ENCODE measurements around the gene EHBP1.

EHBP1 gene

DNA sequence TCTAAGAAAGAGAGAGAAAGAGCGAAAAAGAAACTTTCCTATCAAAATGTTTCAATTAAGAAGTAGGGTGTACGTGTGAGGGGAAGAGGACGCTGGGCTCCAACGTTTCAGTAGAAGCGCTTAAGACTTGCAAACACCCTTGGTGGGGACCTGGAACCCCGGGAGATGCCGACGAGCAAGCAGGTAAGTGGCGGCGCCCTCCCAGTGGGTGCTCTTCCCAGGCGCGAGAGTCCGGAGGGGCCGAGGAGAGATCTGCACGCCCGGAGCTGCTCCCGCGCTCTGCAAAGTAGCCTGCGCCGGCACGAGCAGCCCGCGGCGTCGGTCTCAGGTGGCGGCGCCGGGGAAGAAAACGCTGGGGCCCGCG is 344.4 kb downstream of the EHBP1 start:
- Mint-ChIP-seq H3K4me1 (peaks cover 81% of the 10 kb centered on the region), H3K27me3 (peaks cover 98% of the 10 kb centered on the region), H3K27ac (peak overlapping the region in 1 of 2 donors; percentile 42), H3K9me3 (no peaks in the 10 kb centered on the region), H3K4me3 (peak overlapping the region; percentile 91 to 94)
- peak; percentile 32 for ATAC-seq
- no peak for DNase-seq

DNA sequence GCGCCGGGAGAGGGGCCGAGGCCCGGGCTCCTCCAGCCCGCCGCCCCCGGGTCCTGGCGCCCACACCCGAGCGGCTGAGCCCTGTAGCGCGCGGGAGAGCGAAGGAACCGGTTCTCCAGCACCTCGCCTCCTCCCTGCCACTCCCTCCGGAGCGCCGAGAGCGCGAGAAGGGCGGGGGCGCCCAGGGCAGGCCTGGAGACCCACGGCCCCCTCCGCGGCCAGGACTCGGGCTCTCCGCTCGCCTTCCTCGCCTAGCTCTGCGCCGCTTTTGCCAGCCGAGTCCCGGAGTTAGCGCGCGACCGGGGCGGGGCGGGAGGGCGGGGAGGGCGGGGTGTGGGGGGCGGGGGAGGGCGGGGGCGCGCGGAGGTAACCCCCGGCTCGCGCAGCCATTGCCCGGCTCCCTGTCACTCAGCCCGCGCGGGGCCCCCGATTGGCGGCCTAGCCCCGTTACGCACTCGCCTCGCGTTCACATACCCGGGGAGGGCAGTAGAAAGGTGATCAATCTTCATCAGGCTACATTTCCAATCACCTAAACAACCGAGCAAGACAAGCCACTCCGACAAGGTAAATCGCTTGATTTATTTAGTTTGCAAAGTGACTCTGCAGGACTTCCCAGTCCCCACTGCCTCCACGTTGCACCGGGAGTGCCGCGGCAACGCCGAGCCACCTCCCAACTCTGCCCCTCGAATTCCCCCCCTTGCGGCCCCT is 345.0 kb downstream of the EHBP1 start, which contains the start of gene OTX1:
Gene OTX1, plus strand, starts transcription at position 497 of the 708 bp plus-strand sequence. CDS start 2,161 bp downstream, outside the sequence.
- peaks cover 98% of the 10 kb centered on the region for H3K27me3 Mint-ChIP-seq
- DNase-seq (peak; percentile 73 to 77), ATAC-seq (peak; percentile 76)
- no peaks in the 10 kb centered on the region for H3K9me3 Mint-ChIP-seq
- H3K27ac Mint-ChIP-seq = peak within 1 kb of the TSS in 1 of 2 donors; percentile 42
- peaks cover 87% of the 10 kb centered on the region for H3K4me1 Mint-ChIP-seq
- H3K4me3 Mint-ChIP-seq = peak within 1 kb of the TSS; percentile 91 to 94

- Mint-ChIP-seq H3K27me3 (peaks cover 98% of the 10 kb centered on the region), H3K4me1 (peaks cover 94% of the 10 kb centered on the region), H3K4me3 (peak overlapping the region; percentile 81 to 90), H3K27ac (no peak overlapping the region), H3K9me3 (no peaks in the 10 kb centered on the region)
- DNase-seq (peak; percentile 18 to 36), ATAC-seq (no peak)
These were observed 345.7 kb downstream of the EHBP1 start for GRCh38 chr2:63051042-63051794.

DNA sequence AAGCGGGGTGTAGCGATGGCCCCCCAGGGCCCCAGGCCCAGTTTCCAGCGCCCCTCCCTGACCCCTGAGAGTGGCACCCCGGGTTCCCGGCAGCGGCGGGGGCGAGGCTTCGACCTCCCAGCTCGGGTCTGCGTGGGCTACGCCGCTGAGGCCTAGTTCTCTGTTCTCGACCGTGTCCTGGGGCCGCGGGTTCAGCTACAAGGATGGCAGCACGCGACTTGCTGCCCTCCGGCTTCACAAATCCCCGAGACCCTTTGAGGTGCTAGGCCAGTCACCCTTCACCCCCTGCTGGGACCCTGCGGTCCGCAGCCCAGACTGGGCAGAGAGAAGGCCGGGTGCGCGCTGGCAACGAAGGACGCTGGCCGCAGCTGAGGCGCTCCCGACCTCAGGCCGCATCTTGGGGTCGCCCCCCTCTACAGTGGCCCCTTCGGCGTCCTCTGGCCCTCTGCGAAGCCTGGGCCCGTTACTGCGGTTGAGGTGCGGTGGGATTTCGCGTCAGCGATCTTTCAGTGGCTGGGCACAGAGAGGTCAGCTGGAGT is 346.4 kb downstream of the EHBP1 start:
- peak overlapping the region; percentile 81 to 90 for H3K4me3 Mint-ChIP-seq
- H3K9me3 Mint-ChIP-seq = no peaks in the 10 kb centered on the region
- DNase-seq (peak; percentile 25 to 31), ATAC-seq (no peak)
- H3K27ac Mint-ChIP-seq = no peak overlapping the region
- peaks cover 98% of the 10 kb centered on the region for H3K27me3 Mint-ChIP-seq
- peaks cover 95% of the 10 kb centered on the region for H3K4me1 Mint-ChIP-seq

- H3K27me3 Mint-ChIP-seq = peaks cover 98% of the 10 kb centered on the region
- ATAC-seq (no peak), DNase-seq (peak in 1 of 2 donors; percentile 13)
- H3K4me1 Mint-ChIP-seq = peaks cover 95% of the 10 kb centered on the region
- peak overlapping the region in 1 of 2 donors; percentile 34 for H3K27ac Mint-ChIP-seq
- peak overlapping the region; percentile 81 to 90 for H3K4me3 Mint-ChIP-seq
- no peaks in the 10 kb centered on the region for H3K9me3 Mint-ChIP-seq
These were observed 347.0 kb downstream of the EHBP1 start for GRCh38 chr2:63052411-63053080.

- Mint-ChIP-seq H3K4me3 (peak overlapping the region; percentile 76 to 90), H3K27ac (peak overlapping the region in 1 of 2 donors; percentile 19), H3K9me3 (no peaks in the 10 kb centered on the region), H3K4me1 (peaks cover 95% of the 10 kb centered on the region), H3K27me3 (peaks cover 98% of the 10 kb centered on the region)
- no peak for ATAC-seq
- peak; percentile 12 to 14 for DNase-seq
These were observed 347.8 kb downstream of the EHBP1 start for GRCh38 chr2:63053081-63053888.

- peak; percentile 10 for ATAC-seq
These were observed 348.5 kb downstream of the EHBP1 start for GRCh38 chr2:63053889-63054602.

GRCh38 chr2:63054841-63055225 is 349.3 kb downstream of the EHBP1 start:
- Mint-ChIP-seq H3K27ac (no peak overlapping the region), H3K4me3 (peak overlapping the region; percentile 76 to 90), H3K4me1 (peaks cover 91% of the 10 kb centered on the region), H3K9me3 (no peaks in the 10 kb centered on the region), H3K27me3 (peaks cover 98% of the 10 kb centered on the region)
- DNase-seq (peak; percentile 10 to 11), ATAC-seq (no peak)

More at GRCh38 chr2:63053889-63054602, 348.5 kb downstream of the EHBP1 start:
- Mint-ChIP-seq H3K4me3 (peak overlapping the region; percentile 76 to 90), H3K9me3 (no peaks in the 10 kb centered on the region), H3K27ac (no peak overlapping the region), H3K4me1 (peaks cover 95% of the 10 kb centered on the region), H3K27me3 (peaks cover 98% of the 10 kb centered on the region)
- DNase-seq = peak; percentile 55 to 60

DNA sequence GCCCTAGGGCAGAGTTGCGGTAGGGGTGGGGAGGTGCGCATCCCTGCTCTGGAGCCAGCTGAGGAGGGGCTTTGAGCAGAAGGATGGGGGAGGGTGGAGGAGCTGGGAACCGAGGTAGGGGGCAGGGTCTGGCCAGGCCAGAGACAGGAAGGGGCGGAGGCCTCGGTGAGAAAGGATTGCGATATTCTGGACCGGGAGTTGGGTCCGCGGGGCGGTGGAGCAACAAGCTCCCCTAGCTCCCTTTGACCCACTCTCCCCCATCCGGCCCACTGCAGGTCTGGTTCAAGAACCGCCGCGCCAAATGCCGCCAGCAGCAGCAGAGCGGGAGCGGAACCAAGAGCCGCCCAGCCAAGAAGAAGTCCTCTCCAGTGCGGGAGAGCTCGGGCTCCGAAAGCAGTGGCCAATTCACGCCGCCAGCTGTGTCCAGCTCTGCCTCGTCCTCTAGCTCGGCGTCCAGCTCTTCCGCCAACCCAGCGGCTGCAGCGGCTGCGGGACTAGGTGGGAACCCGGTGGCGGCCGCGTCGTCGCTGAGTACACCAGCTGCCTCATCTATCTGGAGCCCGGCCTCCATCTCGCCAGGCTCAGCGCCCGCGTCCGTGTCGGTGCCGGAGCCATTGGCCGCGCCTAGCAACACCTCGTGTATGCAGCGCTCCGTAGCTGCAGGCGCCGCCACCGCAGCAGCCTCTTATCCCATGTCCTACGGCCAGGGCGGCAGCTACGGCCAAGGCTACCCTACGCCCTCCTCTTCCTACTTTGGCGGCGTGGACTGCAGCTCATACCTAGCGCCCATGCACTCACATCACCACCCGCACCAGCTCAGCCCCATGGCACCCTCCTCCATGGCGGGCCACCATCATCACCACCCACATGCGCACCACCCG is 350.0 kb downstream of the EHBP1 start:
- H3K9me3 Mint-ChIP-seq = no peaks in the 10 kb centered on the region
- H3K27me3 Mint-ChIP-seq = peaks cover 100% of the 10 kb centered on the region
- peak overlapping the region; percentile 76 to 90 for H3K4me3 Mint-ChIP-seq
- peak; percentile 21 to 30 for DNase-seq
- no peak for ATAC-seq
- no peak overlapping the region for H3K27ac Mint-ChIP-seq
- H3K4me1 Mint-ChIP-seq = peaks cover 94% of the 10 kb centered on the region

DNA sequence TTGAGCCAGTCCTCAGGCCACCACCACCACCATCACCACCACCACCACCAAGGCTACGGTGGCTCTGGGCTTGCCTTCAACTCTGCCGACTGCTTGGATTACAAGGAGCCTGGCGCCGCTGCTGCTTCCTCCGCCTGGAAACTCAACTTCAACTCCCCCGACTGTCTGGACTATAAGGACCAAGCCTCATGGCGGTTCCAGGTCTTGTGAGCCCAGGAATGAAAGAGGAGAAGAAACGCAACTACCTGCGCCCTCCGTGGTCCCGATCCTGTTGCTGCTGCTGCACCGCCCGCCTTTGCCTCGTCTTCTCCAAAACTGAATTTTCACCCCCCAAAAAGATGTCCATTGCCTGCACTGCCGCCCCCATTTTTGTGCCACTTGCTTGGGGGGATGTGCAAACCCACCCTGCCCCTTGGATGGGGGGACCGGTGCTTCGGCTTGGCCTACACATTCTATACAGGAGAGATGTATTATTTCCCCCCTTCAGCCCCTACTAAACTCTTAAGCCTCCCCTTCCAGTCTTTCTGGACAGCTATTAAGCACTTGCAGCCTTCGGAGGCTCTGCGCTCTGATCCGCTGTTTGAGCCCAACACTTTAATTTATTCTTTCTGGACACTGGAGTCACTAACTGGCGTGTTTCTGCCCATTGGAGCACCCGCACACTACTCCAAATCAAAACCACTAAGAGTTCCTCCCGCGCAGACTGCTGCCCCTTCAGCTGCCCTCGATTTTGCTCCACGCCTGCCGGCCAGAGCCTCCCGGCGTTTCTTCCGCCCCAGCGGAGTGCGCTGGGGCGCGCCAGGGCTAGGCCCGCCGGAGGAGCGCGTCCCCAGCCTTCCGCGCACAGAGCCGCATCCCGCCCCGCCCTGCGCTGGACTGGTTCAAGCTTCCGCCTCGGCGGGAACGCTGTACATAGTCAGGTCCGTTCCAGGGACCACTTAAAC is 350.9 kb downstream of the EHBP1 start:
- Mint-ChIP-seq H3K4me1 (peaks cover 86% of the 10 kb centered on the region), H3K27me3 (peaks cover 98% of the 10 kb centered on the region), H3K27ac (peak overlapping the region in 1 of 2 donors; percentile 63), H3K9me3 (no peaks in the 10 kb centered on the region), H3K4me3 (peak overlapping the region; percentile 76 to 90)
- ATAC-seq (peak; percentile 55), DNase-seq (peak; percentile 30 to 31)

GRCh38 chr2:63057249-63058143 is 352.0 kb downstream of the EHBP1 start:
- DNase-seq = peak in 1 of 2 donors; percentile 13
- no peak for ATAC-seq
- peak overlapping the region; percentile 76 to 80 for H3K4me3 Mint-ChIP-seq
- peaks cover 75% of the 10 kb centered on the region for H3K4me1 Mint-ChIP-seq
- no peak overlapping the region for H3K27ac Mint-ChIP-seq
- peaks cover 98% of the 10 kb centered on the region for H3K27me3 Mint-ChIP-seq
- no peaks in the 10 kb centered on the region for H3K9me3 Mint-ChIP-seq

All from stimulated activated naive CD8-positive, alpha-beta T cell treated with anti-CD3 and anti-CD28 coated beads, Interleukin-15, amount 100 ng/mL, for 72 hours (primary cell).